NCI-H2196 treated with DMSO at 0.1 percent for 48 hours (cell line): ENCODE results near the gene IZUMO1.
"Not testable (repeated sequence)": the region's sequence is repeated elsewhere in the genome, so short reads cannot be mapped to it uniquely, and the experiment has no call there.

Experiments
- DNase-seq: peaks from one replicate; lab custom pipeline; 2025; ENCODE audit not compliant: unreplicated experiment; lab: John Stamatoyannopoulos, UW

IZUMO1 gene

DNA sequence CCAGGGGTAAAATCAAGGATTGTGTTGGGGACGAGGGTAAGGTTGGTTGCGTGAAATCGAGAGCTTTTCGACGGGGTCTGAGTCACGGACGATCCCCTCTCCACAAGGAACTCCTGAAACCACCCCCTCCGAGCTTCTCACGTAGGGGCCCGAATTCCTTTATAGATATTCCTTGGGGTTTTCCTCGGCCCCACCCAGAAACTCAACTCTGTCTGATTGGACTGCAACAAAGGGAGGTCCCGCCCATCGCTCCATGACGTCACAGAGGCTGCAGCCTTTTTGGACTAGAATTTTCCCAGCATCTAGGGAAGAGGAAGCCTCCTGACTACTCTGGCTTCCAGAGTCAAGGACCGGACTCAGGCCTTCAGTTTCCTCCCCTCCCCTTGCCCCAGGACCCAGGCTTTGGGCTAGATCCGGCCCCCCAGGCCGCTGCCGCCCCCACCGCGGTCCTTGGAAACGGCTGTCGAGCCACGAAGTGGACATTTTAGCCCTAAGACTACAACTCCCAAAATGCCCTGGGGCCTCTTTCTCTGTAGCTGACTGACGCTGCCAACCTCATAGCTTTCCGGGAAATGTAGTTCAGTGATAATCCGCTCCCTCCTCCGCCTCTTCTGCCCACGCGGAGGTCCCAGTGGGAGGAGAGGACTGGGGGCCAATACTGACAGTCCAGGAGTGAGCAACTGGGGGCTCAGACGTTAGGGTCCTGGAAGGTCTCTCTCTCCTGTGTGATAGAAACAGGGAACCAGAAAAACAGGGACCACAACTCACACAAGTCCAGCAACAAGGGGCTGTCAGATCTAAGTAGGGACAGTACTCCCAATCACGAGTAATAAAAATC is at the start of gene IZUMO1:
IZUMO1 (minus strand) TSS at position 172 of the 838 bp plus-strand sequence. CDS start 1,050 bp downstream, outside the sequence.
- DNase-seq, result no peak

DNA sequence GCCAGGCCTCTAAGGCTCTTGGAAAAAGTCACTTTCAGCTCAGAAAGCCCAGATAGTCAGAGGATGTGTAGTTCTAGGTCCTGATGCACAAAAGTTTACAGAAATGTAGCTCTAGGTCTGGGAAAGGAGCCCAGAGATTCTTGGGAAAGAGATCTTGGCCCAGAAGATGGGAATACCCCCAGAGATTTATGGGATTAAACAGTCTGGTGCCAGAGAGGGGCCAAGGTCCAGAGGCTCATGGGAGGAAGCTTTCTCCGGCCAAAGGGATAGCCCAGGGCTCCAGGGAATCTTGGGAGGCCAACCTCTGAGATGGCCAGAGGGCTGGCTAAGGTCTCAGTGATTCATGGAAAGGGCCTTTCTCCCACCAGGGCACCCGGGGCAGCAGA is 49.0 kb upstream of the IZUMO1 start:
- no peak for DNase-seq

DNA sequence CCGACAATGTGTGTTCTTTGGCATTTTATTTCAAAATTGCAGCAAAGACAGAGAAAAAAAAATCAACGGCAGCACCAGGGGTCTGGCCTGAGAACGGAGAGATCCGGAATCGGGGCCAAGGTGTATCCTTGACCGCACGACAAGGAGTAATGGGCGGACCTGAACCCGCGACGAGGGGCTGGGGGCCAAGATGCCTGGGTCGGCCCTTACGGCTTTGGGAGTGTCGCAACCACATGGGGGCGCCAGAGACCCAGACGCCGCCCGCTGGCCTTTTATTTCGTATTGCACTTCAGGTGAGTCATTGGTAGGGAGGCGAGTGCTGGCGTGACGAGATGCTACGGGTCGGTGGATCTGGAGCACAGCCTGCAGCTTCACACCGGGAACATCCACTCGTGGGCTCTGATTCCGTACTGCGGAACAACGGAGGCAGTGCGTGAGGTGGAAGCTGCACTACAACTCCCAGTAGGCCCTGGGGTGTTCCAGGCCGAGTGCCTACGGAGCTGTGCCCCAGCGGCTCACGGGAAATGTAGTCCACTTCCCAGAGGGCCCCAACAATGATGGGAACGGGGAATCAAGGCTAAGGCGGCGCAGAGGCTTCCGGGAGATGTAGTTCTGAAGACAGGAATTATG is 48.5 kb upstream of the IZUMO1 start:
- peak; percentile 86 for DNase-seq

DNA sequence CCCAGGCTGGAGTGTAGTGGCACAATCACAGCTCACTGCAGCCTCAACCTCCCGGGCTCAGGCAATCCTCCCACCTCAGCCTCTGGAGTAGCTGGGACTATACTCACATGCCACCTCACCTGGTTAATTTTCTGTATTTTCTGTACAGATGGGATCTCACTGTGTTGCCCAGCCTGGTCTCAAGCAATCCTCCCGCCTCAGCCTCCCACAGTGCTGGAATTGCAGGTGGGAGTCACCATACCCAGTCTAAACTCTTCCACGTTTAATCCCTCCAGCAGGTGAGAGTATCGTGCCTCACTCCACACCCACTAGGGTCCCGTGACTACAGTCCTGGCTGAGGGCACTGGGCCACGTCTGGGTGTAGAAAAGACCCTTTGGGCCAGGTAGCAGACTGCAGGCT is 47.6 kb upstream of the IZUMO1 start:
- DNase-seq, result no peak

DNA sequence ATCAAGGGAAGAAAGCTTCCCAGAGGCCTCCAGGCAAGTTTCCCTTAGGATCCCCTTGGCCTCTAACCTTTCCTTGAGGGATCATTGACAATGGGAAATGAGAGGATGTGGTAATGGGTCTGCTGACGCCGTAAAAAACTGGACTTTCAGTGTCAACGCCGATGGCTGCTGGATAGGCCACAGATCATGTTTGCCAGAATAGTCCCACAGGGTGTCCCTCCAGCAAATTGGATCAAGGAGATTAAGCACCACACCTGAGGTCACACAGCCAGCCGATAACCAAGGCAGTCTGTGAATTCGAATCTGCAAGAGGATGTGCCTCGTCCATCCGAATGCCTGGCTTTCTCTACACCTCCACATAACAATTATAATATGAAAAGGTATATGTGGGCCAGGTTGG is 46.6 kb upstream of the IZUMO1 start:
- no peak for DNase-seq

DNA sequence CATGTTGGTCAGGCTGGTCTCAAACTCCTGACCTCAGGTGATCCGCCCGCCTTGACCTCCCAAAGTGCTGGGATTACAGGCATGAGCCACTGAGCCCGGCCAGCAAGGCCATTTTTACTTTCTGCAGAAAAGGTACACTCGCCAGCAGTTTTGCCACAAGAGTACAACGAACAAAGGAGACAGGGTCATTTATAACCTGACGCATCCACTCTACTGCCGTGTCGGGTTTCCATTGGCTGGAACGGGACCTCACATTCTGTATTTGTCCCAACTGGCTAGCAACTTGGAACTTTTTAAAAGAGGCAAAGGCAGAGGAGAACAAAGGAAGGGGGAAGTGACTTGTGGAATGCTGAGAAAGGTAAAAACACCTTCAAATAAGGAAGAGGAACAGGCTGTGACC is 40.6 kb upstream of the IZUMO1 start:
- not testable (repeated sequence) for DNase-seq

DNA sequence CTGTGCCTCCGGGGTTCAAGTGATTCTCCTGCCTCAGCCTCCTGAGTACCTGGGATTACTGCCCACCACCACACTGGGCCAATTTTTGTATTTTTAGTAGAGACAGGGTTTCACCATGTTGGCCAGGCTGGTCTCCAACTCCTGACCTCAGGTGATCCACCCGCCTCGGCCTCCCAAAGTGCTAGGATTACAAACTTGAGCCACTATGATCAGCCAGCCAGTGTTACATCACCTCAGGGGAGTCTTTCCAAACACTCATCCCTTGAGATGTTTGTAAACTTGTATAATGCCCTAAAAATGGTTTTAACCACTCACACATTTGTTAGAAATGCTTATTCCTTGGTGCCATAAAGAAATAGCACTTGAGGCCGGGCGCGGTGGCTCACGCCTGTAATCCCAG is 39.7 kb upstream of the IZUMO1 start:
- DNase-seq, result not testable (repeated sequence)

DNA sequence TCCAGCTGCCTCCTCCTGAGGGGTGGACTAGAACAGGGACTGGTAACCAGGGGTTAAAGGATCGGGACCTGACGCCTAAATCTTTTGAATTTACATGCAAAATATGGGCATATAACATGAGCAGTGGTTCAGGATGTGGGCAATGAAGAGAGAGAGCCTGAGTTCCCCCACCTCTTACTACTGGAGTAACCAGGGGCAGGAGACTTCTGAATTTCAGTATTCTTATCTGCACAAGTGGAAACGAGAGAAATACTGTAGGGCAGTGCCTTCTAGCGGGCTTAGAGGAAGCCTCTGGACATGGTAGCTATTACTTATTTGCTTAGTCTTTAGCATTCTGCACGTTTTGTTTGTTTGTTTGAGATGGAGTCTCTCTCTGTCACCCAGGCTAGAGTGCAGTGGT is 37.8 kb upstream of the IZUMO1 start:
- DNase-seq, result no peak

DNA sequence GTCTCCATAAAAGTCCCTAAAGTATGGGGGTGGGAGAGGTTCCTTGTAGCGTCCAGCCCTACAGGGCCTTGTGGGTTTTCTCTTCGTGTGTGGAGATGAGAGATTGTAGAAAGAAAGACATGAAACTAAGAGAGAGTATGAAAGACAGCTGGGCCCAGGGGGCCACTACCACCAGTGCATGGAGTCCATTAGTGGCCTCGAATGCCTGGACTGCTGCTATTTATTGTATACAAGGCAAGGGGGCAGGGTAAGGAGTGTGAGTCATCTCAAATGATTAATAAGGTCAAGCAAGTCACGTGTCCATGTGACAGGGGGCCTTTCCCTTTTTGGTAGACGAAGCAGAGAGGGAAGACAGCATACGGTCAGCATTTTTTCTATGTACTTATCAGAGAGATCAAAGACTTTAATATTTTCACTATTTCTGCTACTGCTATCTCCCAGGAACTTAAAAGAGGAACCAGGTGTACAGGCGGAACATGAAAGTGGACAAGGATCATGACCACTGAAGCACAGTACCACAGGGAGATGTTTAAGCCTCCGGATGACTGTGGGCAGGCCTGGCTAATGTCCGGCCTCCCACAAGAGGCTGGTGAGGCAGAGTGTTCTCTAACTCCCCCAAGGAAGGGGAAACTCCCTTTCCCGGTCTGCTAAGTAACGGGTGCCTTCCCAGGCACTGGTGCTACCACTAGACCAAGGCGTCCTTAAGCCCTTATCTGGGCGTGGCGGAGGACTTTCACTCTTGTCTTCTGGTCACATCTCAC is 34.1 kb upstream of the IZUMO1 start:
- no peak for DNase-seq

DNA sequence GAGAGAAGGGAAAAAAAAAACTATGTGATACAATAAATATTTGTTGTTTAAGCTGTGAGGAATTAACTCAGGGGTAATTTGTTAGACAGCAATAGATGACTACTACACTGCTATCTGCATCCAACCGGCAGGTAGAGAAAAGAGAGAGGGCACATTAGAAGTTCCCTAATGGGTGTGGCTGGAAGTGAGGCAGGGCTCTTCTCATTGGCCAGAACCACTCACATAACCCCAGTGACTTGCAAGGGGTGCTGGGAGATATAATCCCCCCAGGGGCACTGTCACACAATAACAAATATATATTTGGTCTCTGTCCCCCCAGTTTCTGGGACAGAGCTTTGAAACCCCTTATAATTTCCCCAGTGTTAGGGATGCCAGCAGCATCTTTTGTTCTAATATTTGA is 32.9 kb upstream of the IZUMO1 start:
- no peak for DNase-seq

DNA sequence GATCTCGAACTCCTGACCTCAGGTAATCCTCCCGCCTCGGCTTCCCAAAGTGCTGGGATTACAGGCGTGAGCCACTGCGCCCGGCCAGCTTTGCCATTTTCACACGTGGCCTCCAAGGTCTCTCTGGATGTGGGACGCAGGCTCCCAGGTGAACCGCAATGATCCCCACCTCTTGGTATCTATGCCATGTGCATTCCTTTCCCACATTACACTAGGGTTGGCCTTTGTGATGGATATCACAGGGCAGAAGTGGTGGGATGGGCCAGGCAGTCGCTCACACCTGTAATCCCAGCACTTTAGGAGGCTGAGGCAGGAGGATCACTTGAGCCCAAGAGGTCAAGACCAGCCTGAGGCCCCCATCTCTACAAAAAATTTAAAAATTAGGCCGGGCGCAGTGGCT is 31.0 kb upstream of the IZUMO1 start:
- no peak for DNase-seq

DNA sequence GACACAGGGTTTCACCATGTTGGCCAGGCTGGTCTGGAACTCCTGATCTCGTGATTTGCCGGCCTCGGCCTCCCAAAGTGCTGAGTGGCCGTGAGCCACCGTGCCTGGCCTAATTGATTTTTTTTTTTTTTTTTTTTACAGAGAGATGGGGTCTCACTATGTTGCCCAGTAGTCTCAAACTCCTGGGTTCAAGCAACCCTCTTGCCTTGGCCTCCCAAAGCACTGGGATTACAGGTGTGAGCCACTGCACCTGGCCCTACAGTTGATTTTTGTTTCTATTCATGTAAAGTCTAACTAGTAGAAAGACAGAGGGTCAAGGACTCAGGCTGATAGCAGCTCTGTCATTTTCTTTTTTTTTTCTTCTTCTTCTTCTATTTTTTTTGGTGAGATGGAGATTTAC is 30.4 kb upstream of the IZUMO1 start:
- no peak for DNase-seq

DNA sequence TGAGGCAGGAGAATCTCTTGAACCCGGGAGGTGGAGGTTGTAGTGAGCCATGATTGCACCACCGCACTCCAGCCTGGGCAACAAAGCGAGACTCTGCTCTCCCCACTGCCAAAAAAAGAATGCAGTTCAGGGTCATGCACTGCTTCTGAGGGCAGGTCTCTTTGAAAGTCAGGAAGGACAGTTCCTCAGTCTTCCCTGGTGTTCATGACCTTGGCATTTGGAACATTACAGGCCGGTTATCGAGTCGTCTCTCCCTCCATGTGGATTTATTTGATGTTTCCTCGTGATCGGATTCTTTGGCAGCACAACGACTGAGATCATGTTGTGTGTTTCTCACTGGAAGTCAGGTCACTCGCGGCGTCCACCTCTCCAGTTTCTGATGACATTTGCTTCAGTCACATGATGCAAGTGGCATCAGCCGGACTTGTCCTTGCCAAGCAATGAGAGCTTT is 25.8 kb upstream of the IZUMO1 start:
- no peak for DNase-seq

DNA sequence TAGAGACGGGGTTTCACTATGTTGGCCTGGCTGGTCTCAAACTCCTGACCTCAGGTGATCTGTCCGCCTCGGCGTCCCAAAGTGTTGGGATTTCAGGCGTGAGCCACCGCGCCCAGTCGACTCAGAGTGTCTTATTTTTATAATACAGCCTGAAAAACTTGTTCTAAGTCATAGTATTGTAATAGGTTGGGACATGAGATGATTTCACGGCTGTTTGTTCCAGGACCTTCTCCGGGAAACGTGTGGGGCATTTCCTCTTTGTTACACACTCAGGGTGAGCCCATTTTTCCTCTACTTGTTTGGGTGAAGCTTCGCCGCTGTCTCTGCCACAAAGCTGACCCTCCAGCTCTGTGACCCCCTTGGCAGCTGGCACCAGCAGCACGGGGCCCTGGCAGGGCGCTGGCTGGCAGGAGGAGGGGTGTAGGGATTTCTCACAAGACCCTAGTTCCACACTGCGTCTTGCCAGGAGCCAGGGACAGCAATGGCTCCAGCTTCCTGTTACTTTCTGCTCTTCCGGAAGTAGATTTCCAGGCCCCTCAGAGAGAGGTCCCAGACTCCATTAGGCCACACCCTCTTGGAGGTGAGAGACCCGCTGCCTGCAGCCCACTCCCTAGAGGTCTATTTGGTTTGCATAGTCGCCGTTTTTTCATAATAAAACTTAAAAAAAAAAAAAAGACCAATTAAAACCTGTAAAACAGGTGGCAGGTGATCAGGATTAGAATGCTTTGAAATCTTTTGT is 24.2 kb upstream of the IZUMO1 start:
- no peak for DNase-seq

DNA sequence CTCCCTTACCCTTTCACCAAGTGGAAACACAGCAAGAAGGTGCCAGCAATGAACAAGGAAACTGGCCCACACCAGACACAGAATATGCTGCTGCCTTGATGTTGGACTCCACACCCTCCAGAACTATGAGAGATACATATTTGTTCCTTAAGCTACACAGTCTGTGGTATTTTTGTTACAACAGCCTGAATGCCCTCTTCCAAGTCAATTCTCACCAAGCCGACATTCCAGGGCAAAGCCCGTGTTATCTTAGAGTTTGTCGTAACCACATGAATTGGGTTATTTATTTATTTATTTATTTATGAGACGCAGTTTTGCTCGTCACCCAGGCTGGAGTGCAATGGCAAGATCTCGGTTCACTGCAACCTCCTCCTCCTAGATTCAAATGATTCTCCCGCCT is 23.6 kb upstream of the IZUMO1 start:
- no peak for DNase-seq

DNA sequence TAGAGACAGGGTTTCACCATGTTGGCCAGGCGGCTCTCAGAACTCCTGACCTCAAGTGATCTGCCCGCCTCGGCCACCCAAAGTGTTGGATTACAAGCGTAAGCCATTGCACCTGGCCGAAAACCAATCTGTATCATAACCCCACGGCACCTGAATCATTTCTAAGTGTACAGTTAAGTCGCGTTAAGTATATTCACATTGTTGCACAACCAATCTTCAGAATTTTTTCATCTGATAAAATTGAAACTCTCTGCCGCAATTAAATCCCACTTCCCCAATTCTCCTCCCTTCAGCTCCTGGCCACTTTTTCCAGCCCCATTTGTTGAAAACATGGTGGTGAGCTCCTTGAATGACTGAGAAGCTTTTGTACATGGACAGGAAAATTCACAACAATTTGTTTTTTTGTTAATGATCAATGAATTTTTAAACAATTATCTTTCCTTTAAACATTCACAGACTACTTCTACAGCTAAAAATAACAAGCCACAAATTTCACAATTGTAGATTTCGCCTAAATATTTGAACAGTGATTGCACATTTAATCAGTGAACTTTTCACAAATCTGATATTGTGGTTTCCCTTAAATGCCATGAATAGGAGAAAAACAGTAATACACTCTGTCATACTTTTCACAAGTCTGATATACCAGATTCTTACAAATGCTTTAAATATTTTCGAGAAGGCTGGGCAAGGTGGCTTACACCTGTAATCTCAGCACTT is 22.4 kb upstream of the IZUMO1 start:
- no peak for DNase-seq

DNA sequence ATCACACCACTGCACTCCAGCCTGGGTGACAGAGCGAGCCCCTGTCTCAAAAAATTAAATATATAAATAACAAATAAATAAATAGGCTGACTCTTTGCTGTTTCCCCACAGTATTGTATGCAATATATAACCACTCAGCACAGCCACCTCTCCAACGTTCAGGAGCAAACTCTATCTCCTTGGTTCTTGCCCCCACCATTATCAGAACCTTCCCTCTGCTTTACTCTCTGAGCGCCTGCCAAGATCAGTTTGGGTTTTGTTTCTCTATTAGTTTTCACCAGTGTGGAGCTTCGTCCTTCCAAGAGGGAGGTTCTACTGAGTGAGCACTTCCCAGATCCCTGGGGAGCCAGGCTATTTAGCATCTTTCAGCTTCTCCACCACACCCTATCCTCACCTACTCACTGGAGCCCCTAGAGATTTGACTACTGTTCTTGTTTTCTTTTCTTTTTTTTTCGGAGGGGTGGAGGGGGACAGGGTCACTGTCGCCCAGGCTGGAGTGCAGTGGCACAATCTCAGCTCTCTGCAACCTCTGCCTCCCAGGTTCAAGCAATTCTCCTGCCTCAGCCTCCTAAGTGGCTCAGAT is 21.6 kb upstream of the IZUMO1 start:
- not testable (repeated sequence) for DNase-seq

DNA sequence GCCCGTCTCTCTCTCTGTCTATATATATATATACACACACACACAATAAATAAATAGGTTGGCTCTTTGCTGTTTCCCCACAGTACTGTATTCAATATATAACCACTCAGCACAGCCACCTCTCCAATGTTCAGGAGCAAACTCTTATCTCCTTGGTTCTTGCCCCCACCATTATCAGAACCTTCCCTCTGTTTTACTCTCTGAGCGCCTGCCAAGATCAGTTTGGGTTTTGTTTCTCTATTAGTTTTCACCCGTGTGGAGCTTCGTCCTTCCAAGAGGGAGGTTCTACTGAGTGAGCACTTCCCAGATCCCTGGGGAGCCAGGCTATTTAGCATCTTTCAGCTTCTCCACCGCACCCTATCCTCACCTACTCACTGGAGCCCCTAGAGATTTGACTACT is 19.1 kb upstream of the IZUMO1 start:
- DNase-seq, result not testable (repeated sequence)

DNA sequence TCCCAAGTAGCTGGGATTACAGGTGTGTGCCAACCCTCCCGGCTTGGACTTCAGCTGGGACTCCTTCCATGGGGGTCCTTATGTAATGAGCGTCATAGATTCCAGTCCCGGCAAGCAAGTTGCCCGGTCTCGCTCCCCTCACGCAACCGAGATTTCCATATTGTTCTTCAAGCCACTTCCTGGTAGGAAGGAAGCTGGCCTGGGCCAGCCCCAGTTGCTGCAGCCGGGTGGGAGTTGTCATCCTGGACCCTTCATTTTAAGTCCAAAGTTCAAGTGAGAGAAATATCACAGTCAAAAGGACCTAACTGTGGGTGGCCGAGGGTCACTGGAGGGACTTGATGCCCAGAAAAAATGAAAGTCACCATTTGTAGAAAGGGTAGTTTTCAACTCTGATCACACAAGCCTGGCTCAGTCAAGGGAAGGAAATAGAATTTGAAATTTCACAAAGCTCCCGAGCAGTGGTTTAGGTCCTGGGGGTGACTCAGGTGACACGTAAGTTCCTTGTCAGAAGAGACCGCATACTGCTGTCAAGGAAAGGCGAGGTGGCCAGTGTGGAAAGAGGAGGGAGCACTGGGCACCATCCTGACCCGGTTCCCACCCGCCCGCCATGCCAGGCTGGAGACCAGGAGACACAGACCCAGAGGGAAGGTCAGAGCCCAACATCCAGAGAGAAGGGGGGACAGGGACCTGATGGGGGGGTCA is 13.9 kb upstream of the IZUMO1 start:
- DNase-seq, result no peak

DNA sequence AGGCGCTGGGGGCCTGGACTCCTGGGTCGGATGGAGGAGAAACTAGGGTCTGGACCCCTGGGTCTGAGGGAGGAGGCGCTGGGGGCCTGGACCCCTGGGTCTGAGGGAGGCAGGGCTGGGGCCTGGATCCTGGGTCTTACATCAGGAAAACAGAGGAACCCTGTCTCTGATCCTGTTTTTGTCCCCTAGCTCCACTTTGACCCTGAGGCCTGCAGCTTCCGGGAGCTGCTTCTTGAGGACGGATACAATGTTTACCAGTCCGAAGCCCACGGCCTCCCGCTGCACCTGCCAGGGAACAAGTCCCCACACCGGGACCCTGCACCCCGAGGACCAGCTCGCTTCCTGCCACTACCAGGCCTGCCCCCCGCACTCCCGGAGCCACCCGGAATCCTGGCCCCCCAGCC is 11.0 kb upstream of the IZUMO1 start:
- no peak for DNase-seq
